NCI-H226 (cell line): Measurements from ENCODE around the gene GRIN3A.
"Not testable (repeated sequence)": the region's sequence is repeated elsewhere in the genome, so short reads cannot be mapped to it uniquely, and the experiment has no call there.

Experiments
- DNase-seq: peaks from one replicate; pipeline ENCODE4 v3.0.0-alpha.2; 2015

The GRIN3A gene

DNA sequence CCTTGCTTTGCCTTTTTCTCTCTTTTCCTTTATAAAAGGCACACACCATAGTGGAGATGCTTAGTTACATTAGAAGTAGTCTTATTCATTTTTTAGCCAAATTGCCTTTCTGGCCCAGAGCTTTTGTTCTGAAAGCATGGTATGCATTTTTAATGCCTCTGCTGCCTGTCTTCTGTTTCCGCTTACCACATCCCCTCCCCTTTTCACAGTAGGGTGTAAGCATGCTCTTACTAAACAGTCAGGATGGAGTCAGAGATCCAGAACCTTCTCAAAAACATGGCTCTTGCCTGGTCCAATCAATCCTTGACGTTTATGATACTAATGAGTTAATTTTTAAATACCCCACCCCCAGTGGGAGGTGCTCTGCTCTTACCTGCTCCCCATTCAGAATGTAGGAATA lies 166.1 kb downstream of the GRIN3A start:
- DNase-seq, result no peak

GRCh38 chr9:101571114-101571513 lies 167.3 kb downstream of the GRIN3A start:
- DNase-seq, result no peak

- no peak for DNase-seq
Observed at GRCh38 chr9:101569741-101570501, 168.5 kb downstream of the GRIN3A start.

DNA sequence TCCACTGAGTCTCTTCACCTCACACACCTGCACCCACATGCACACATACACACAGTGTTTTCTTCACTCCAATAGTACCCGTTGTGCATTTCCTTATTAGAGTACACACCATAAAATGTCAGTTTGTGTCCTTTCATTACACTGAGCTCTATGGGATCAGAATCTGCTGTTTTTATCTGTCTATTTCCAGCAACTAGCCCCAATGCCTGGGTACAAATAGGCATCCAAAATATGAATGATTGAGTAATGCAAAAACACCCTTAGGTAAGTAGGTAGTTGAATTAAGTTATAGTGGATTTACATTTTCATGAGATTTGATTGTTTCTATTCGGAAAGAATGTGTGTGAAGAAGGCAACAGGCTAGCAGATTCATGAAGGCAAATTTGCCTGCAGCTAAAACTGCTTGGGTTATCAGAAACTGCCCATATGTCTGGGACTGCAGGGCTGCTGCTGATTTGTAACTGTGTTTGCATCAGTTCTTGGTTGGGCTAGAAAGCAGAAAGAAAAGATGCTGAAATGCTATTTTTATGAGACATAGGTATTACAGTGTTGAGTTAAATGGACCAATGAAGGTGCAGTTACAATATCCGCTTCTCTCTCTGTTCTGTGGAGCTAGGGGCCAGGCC lies 170.6 kb downstream of the GRIN3A start:
- no peak for DNase-seq

GRCh38 chr9:101566904-101567724 lies 171.3 kb downstream of the GRIN3A start:
- peak; percentile 3 for DNase-seq

DNA sequence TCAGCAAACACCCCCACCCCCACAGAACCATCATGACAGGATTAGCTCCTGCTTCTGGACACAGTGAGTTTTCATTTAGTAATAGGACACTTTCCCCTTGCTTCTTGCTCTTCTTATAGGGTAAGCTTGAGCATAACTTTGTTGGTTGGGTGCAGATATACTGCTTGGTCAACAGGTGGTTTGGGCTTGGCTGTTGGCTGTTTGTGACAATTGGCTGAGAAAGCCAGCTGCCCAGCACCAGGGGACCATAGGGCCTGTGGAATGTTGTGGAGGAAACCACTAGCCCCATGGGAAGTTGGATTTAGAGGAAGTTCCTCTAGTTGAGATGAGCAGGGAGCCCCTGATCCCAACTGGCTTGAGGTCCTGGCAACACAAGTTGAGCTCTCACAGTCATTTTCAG lies 174.2 kb downstream of the GRIN3A start:
- no peak for DNase-seq

DNA sequence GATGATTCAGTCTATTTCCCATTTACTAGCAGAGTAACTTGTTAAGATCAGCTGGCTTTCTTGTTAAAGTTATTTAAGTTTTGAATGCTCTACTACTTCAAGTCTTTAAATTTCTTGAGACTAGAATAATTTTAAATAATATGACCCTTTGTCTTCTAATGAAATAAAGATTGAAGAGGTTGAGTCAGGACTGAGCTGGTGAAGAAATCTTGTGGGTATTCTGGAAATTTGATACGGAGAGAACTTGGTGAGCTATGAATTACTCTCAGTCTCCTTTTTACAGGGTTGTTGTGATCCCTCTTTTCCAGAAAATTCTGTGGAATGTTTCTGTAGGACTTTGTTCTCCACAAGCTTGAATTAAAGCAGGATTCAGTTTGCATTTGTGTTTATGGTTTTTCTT lies 175.5 kb downstream of the GRIN3A start:
- no peak for DNase-seq

DNA sequence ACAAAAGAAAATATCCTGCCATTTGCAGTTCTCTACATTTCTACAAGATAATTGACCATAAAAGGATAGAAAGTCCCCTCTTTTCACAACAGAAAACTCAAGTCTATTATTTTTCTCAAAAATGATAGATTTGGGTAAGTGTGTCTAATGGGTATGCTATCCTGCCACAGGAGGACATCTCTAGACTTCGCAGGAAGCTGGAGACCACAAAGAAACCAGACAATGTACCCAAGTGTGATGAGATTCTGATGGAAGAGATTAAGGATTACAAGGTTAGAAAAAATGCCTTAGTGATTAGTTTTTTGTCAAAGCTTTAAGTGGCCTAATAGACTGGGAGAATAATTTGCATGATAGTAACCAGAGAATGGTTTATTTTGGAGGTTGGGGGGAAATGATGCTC lies 176.7 kb downstream of the GRIN3A start:
- DNase-seq, result no peak

DNA sequence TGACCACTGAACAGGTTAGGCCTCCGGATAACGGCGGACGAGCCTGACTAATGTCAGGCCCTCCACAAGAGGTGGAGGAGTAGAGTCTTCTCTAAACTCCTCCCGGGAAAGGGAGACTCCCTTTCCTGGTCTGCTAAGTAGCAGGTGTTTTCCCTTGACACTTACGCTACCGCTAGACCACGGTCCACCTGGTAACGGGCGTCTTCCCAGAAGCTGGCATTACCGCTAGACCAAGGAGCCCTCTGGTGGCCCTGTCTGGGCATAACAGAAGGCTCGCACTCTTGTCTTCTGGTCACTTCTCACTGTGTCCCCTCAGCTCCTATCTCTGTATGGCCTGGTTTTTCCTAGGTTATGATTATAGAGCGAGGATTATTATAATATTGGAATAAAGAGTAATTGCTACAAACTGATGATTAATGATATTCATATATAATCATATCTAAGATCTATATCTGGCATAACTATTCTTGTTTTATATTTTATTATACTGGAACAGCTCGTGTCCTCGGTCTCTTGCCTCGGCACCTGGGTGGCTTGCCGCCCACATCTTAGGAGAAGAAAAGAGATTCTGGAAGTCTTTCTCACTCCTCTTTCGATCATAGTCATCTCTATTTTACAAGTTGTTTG lies 188.9 kb downstream of the GRIN3A start:
- DNase-seq, result not testable (repeated sequence)

GRCh38 chr9:101543098-101543735 lies 195.2 kb downstream of the GRIN3A start:
- DNase-seq, result no peak

DNA sequence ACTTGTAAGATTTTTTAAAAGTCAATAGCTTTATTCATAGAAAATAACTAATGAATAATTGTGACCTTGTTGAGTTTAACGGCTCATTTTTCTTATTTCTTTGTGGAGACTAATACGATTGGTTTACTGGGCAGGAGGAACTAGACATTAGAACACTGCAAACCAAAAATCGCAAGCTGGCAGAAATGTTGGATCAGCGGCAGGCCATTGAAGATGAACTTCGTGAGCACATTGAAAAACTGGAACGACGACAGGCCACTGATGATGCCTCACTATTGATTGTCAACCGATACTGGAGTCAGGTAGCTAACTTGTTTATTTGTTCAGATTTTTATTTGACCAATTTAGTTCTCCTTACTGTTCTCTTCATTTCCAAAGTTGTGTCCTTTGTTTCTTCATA lies 198.4 kb downstream of the GRIN3A start:
- DNase-seq, result no peak

DNA sequence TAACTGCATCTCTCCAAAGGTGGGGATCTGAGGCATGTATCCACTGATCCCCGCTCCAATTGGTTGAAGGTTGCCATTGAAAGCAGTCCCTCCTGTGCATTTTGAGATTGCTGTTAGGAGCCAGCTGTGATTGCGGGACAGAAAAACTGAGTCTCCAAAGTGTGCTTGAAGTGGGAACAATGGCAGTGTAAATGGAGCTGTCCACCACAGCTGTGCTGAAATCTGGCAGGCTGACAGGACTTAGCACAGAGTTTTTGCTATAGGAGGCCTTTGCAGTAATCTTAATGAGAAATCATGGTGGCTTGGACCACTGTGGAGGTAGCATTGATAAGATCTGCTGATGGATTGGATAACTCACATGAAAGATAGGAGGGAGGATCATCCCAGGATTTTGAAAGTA lies 201.5 kb downstream of the GRIN3A start:
- no peak for DNase-seq

- DNase-seq, result no peak
Observed at GRCh38 chr9:101536351-101536750, 202.1 kb downstream of the GRIN3A start.

DNA sequence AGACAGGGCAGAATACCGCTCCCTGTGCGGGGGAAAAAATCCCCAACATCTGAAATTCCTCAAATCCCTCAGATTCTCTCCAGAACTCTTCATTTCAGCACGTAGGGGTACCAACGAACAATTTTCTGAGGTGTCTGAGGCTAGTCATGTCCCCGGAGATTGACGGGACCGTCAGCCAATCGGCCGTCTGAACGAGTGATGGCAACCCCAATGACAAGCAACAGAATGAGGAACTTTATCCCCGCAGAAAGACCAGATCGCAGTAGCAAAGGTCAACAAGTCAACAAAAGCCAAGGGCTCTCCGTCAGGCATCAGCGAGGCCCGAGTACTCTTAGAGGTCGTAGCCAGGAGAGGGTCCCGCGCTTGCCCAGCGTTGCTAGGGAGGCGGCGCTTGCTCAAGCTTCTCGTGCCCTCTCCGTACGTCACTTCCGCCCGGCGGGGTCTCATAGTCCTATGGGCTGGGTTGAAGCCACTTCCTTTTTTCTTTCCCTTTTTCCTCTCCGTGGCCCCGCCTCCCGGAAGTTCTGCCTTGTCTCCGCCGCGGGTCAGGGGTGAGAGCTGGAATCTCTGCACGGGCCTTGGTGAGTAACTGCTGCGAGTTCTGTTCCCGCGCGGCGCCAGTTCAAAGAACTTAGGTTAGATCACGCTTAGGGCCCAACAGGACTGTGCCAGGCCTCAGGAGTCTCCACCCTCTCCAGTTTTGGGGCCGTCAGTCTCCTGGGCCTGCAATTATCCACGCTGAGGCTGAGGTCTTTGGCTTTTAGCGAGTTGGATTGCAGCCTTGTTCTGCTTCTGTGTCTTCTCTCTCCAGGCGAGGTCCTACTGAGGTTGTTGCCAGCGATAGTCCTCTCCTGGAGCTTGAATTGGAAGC lies 204.9 kb downstream of the GRIN3A start, which contains the start of gene RNF20:
RNF20 (plus strand) TSS at position 520 of the 871 bp plus-strand sequence. CDS start 1,571 bp downstream, outside the sequence.
- peak; percentile 98 for DNase-seq

DNA sequence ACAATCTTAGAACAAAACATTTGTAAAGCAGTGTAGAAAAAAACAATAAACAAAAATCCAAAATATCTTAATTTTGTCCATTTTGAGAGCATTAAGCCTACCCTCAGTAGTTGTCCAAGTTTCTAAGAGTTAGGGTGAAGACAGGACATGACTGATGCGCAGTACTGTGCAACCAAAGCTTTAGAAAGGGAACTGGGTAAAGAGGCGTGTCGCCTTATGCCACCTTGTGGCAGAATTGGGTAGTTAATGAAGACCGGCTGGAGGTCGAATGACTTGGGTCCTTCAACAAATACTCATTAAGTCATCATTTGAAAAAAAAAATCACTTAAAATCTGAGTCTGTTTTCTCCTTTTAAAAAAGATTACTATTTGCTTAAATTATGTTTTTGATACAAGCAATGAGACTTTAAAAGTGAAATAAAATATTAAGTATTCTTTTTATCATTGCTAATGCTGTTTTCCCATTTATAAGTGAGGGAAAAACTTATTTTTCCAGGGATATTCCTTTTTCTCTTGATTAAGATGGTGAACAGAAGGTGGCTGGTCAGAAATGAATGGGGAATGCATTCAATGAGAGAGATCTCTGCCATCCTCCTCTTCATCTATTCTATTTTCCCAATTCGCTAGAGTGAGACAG lies 208.3 kb downstream of the GRIN3A start:
- DNase-seq, result peak; percentile 33

DNA sequence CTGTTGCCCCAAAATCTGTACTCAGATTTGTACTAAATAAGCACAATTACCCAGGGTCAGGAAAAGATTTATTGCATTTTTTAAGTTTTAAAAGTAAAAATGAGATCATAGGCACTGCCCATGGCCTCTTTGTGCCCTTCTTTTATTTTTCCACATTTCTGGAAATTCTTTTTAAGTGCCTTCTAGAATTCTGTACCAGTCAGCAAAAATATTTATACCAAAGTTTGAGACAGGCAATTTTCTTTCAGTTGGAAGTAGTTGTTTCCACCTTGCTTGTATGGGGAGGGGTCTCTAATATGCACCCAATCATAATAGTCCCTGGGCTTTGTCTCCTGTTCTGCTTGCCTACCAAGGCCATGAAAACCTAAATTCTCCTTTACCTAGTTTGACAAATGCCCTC lies 210.4 kb downstream of the GRIN3A start:
- DNase-seq, result no peak

DNA sequence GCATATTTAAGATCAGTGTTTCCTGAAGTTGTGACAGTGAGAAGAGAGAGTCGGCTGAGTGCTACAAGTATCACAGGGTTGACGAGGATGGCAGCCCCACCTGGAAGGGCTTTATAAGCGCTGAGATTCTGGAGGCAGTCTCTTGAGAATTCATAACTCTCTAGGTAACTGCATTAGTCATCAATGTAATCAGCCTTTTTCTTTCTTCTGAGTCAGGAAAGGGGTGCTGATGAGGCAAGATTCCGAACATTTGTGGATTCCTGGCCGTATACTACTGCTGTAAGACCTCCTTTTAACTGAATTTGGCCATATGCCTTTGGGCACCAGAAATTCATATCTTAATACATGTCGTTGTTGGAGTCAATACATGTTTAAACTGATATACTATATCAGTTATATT lies 211.4 kb downstream of the GRIN3A start:
- DNase-seq, result peak; percentile 57

- DNase-seq, result no peak
Observed at GRCh38 chr9:101524371-101524770, 214.1 kb downstream of the GRIN3A start.
